ENCODE measurements around the gene IL1F10.

The IL1F10 gene

GRCh38 chr2:113112871-113113270 is 45.1 kb downstream of the IL1F10 start:
- ATAC-seq: no peak

- no peak for ATAC-seq
Measured at GRCh38 chr2:113113807-113114206, 46.0 kb downstream of the IL1F10 start.

DNA sequence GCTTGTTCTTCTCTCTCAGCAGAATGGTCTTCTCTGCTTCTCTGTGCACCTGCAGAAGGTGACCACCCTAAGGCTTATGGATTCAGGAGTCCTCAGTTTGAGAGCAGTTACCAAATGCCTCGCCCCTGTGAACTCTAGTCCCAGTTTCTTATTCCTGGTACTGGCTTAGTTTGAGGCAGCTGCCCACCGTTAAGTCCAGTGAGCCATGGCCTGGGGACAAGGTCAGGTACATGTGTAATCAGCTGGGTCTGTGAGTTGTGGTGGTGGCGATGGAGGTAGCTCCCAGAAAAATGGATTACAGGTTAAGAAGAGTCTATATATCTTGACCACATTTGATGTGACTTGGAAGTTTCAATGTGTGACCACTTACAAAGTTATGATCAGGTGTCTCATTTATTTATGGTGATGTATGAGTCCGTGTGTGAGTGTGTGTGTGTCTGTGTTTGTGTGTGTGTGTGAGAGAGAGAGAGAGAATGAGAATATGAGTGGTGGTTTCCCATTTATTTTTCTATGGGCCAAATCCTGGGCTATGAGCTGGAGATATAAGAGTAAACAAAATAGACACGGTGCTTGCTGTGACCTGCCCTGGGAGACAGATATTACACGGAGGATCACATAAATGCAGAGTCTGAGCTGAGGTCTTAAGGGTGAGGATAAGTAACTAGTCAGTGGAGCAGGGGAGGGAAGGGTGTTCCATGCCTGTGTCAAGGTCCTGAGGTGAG is 46.6 kb downstream of the IL1F10 start:
- ATAC-seq: no peak

DNA sequence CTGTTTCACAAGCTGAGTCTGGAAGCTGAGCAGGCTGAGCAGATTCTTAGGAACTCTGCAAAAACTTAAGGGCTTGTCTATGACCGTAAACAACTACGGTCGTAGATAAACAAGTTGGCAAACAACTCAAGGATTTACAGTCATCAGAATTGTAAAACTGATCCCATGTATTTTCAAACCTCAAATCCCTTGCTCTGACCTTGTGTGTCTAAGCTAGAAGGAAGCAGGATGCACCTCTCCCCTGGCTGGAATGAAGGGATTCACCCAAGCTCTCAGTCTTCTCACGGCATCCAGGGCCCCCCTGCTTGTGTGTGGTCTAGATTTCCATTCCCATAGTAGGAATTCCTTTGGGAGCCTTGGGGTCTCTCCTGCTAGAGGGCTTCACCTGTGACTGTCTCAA is 47.2 kb downstream of the IL1F10 start:
- no peak for ATAC-seq

DNA sequence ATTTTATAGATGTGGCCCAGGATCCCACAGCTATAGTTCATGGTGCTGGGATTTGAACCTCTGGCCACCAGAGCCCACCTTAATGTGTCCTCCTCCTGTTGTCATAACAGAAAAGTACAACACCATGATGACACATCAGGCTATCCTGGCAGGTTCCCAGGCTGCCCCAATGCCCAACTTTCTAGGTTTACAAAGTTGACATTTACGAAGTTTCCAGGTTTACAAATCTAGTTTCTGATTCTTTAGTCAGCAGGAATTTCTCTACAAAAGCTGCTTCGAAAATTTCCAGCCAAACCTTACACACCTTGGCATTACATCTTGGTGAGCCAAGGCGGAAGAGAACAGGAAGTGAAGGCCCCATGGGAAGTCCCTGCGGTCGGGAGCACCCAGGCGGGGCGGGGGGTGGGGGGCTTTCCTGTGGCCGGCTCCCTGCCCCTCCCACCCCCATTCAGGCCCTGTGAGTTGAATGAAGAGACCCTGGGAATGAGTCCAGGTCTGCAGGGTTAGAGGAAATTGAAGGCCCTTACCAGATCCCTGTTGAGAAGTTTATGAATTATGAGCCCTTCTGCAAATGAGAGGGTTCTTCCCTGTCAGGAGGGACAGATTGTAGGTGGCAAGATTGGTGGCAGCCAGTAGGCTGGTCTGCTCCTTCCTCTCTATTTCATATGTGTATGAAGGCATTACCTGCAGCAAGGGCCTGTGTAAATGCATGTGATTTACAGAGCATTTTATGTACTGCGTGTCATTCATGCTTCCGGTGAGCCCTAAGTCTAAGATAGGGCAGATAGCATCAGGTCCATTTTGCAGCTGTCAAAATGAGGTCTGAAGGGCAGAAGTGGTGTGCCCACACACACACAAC is 48.6 kb downstream of the IL1F10 start:
- no peak for ATAC-seq

DNA sequence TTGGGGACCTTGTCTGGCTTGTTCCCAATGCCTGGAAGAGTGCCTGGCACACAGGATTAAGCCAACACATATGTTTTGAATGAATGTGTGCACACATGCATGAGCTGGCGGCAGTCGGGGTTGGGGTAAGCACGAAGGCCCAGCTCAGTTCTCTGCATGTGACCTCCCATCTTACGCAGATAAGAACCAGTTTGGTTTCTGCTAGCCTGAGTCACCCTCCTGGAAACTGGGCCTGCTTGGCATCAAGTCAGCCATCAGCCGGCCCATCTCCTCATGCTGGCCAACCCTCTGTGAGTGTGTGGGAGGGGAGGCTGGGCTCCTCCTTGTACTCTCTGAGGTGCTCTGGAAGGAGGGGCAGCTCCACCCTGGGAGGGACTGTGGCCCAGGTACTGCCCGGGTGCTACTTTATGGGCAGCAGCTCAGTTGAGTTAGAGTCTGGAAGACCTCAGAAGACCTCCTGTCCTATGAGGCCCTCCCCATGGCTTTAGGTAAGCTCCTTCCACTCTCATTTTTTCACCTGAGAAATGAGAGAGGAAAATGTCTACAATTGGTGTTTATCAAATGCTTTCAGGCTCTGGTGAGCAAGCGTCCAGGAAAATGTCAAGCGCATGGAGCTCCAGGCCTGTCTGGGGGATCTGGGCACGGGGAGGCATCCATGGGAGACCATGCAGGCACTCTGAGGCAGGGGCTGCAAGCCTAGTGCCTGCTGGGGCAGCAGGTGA is 49.9 kb downstream of the IL1F10 start:
- peak; percentile 87 to 96 for ATAC-seq

DNA sequence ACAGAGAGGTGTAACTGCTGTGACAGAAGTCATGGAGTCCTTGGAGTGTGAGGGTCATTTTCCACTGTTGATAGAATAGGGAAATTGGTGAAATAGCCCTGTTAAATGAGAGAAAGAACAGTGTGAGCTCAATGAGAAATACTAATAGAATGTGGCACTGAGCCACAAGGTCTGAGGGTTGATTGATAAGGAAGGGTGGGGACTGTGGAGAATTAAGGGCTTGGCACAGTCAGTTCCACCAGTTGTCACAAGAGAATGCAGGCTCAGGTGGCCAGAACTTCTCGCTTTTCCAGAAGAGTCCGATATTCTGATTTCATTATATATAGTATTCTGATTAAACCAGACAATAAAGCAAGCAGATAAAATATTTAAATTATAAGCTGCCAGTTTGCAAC is 50.5 kb downstream of the IL1F10 start:
- ATAC-seq: no peak

DNA sequence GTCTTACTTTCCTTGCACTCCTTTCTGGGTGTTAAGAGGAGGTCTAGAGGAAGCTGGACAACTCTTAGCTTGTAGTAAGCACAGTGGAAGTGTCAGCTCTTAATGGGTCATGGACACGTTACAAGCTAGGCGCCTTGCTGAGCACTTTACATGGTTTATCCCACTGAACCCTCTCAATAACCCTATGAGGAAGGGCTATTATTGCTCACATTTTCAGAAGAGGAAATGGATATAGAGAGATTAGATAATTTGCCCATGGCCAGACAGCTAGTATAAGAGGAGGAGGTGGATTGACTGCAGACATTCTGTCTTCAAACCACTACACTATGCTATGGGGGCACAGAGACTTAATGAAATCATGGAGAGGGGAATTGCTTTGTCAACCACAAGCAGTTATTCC is 51.3 kb downstream of the IL1F10 start:
- ATAC-seq: no peak

DNA sequence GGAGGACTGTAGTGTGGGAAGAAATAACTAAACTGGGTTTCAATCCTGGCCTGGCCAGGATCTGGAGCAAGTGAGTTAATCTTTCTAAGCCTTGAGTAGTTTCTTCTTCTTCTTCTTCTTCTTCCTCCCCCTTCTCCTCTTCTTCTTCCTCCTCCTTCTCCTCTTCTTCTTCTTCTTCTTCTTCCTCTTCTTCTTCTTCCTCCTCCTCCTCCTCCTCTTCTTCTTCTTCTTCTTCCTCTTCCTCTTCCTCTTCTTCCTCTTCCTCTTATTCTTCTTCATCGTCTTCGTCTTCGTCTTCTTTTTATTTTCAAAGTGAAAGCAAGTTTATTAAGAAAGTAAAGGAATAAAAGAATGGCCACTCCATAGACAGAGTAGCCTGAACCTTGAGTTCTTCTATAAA is 53.1 kb downstream of the IL1F10 start:
- ATAC-seq: no peak

DNA sequence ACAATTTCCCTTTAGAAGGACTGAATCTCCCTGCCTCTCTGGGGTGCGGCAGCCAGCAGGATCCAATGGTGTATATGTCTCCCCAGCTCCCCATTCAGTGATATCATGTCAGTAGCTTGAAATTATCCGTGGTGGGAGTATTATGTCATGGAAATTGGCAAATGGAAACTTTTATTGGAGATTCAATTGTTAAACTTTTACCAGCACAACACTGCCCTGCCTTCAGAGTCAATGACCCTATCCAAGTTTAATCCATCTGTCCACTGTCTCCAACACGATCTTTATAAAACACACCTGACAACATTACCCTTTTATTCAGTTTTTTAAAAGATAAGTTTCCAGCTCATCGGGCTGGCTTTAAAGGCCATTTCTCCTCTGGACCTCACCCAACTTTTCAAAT is 54.6 kb downstream of the IL1F10 start:
- ATAC-seq: no peak

GRCh38 chr2:113123726-113124125 is 56.0 kb downstream of the IL1F10 start:
- no peak for ATAC-seq

DNA sequence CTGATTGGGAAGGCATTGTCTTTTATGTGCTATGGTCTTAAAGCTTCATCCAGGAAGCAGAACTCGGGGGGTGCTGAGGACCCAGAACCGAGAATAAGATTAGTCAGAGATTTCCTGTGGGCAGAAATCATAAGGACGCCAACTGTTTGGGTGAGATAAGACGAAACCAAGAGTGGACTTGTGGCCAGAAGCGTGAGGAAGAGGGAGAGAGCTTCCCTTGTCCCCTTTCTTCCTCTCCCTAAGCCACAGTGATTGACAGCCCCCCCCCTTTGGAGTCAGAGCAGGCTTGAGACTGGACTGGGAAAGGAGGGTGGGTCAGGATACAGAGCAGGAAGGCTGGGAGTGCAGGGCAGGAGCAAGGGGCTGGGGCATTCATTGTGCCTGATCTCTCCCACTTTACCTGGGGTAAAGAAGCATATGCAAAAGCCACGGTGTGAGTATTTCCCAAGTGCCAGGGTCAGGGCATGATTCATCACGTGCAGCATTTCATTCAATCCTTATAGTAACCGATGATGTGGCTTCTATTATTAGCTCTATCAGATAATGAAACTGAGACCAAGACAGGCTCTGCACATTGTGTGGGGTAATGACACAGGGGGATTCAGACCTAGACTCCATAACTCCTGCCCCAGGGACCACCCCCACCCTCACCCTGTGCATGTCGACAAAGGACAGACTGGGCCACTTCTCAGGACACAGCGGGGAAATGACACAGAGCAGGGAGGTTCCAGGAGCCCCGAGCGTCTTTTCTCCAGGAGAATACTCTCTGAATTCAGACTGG is 56.6 kb downstream of the IL1F10 start:
- peak; percentile 90 to 93 for ATAC-seq

Data from activated CD4-positive, CD25-positive, alpha-beta regulatory T cell treated with anti-CD3 and anti-CD28 coated beads, Interleukin-2, amount 50 U/mL, for 24 hours (primary cell).